SK-N-SH (cell line): ENCODE results near the gene KDM4C. TPM values are rescaled to one million over a fixed set of nuclear protein-coding genes. Genes with fewer than 3 reads are reported as not detected.

Experiments used
- CTCF ChIA-PET: fragments of 300-600, 350-600 bp; formaldehyde crosslinking; extraction: SDS; loops from one replicate; lab custom pipeline; 2021; lab: Yijun Ruan, JAX
- POLR2A ChIA-PET: fragments of 350-600 bp; sonication (Branson Sonifier 250); formaldehyde crosslinking; extraction: SDS; loops from one replicate; lab custom pipeline; 2020; ENCODE audit warnings: antibody characterized with exemption, inconsistent platforms; lab: Yijun Ruan, JAX
- DNase-seq: peaks from one replicate; pipeline ENCODE4 v3.0.0; 2012
- H2AFZ ChIP-seq: fragments of 200-600 bp; sonication (generic); 2 replicates; pipeline ENCODE4 v1.8.1; 2016; ENCODE audit warnings: antibody characterized with exemption, mild to moderate bottlenecking, low read depth
- H3F3A ChIP-seq: fragments of 200-600 bp; sonication (generic); replicated peaks from 2 replicates; pipeline ENCODE3; 2016; ENCODE audit warnings: antibody characterized with exemption, mild to moderate bottlenecking; ENCODE audit not compliant: insufficient read depth
- H3K27ac ChIP-seq, 2 experiments: fragments of 200-500 bp in 1 of 2; fragments of 200-600 bp in 1 of 2; sonication (Bioruptor generic) in 1 of 2; sonication (generic), shearing (Covaris generic) in 1 of 2; 2 replicates each; pipeline versions ENCODE4 v1.5.1 to v1.6.1; 2014 to 2016; ENCODE audit warnings: low read depth in 2 of 2, inconsistent platforms in 1 of 2, low read length in 1 of 2, mild to moderate bottlenecking in 1 of 2, mixed read lengths in 1 of 2
- H3K27me3 ChIP-seq: fragments of 200-600 bp; sonication (generic), shearing (Covaris generic); 2 replicates; pipeline ENCODE4 v1.6.1; 2016; ENCODE audit warnings: mixed run types; ENCODE audit not compliant: insufficient read depth
- H3K36me3 ChIP-seq, 2 experiments: fragments of 200-500 bp in 1 of 2; fragments of 200-600 bp in 1 of 2; sonication (Bioruptor generic) in 1 of 2; sonication (generic) in 1 of 2; replicated peaks in 1 of 2; 2 replicates each; pipeline versions ENCODE3 to v1.5.1; 2014 to 2016; ENCODE audit warnings: low read length in 1 of 2, mild to moderate bottlenecking in 1 of 2; ENCODE audit not compliant: insufficient read depth in 2 of 2, control insufficient read depth in 1 of 2
- H3K4me1 ChIP-seq, 2 experiments: fragments of 200-500 bp in 1 of 2; fragments of 200-600 bp in 1 of 2; sonication (Bioruptor generic) in 1 of 2; sonication (generic), shearing (Covaris generic) in 1 of 2; 2 replicates each; pipeline versions ENCODE4 v1.5.1 to v1.6.1; 2014 to 2016; ENCODE audit warnings: low read depth in 1 of 2, low read length in 1 of 2, mixed run types in 1 of 2; ENCODE audit not compliant: insufficient read depth in 2 of 2, control insufficient read depth in 1 of 2
- H3K4me2 ChIP-seq: fragments of 200-600 bp; sonication (generic), shearing (Covaris generic); 2 replicates; pipeline ENCODE4 v1.6.1; 2017; ENCODE audit warnings: mixed run types
- H3K4me3 ChIP-seq, 2 experiments: fragments of 200-500 bp in 1 of 2; fragments of 200-600 bp in 1 of 2; sonication (Bioruptor generic) in 1 of 2; sonication (generic), shearing (Covaris generic) in 1 of 2; 2 replicates each; pipeline versions ENCODE4 v1.5.1 to v1.8.1; 2014 to 2016; ENCODE audit warnings: low read depth in 2 of 2, inconsistent platforms in 1 of 2, low read length in 1 of 2, mild to moderate bottlenecking in 1 of 2, mixed read lengths in 1 of 2, moderate library complexity in 1 of 2
- H3K79me2 ChIP-seq: fragments of 200-600 bp; sonication (generic); 2 replicates; pipeline ENCODE4 v1.8.1; 2017; ENCODE audit warnings: mild to moderate bottlenecking; ENCODE audit not compliant: insufficient read depth
- H3K9ac ChIP-seq: fragments of 200-600 bp; sonication (generic); 2 replicates; pipeline ENCODE4 v1.6.1; 2017; ENCODE audit warnings: mixed run types
- H3K9me2 ChIP-seq: fragments of 200-600 bp; sonication (generic); 2 replicates; pipeline ENCODE4 v1.6.1; 2017; ENCODE audit warnings: mixed run types
- H3K9me3 ChIP-seq: fragments of 200-600 bp; sonication (generic); 2 replicates; pipeline ENCODE4 v1.6.1; 2017; ENCODE audit warnings: mixed run types, mild to moderate bottlenecking, moderate library complexity
- H4K20me1 ChIP-seq: fragments of 200-600 bp; sonication (generic); 2 replicates; pipeline ENCODE4 v1.6.1; 2017; ENCODE audit warnings: mild to moderate bottlenecking, mixed run types; ENCODE audit not compliant: insufficient read depth
- CHD2 ChIP-seq: fragments of 150-350 bp; IDR thresholded peaks from 2 replicates; pipeline ENCODE4 v1.6.1; 2018; ENCODE audit warnings: low read length; ENCODE audit not compliant: partially characterized antibody
- ELF1 ChIP-seq: IDR thresholded peaks from 2 replicates; pipeline ENCODE4 v1.4.0; 2012
- EP300 ChIP-seq, 2 experiments: IDR thresholded peaks; 2 replicates each; pipeline versions ENCODE4 v1.4.0 to v1.6.1; 2012; ENCODE audit warnings: borderline replicate concordance in 1 of 2, low read depth in 1 of 2, low read length in 1 of 2
- EZH2phosphoT487 ChIP-seq: fragments of 200-600 bp; sonication (generic); IDR thresholded peaks from 2 replicates; pipeline ENCODE4 v1.6.1; 2017; ENCODE audit warnings: low read depth, mixed run types, mild to moderate bottlenecking, antibody characterized with exemption, moderate library complexity, borderline replicate concordance
- FOXM1 ChIP-seq: IDR thresholded peaks from 2 replicates; pipeline ENCODE4 v1.4.0; 2012; ENCODE audit warnings: low read depth, mild to moderate bottlenecking
- GABPA ChIP-seq: IDR thresholded peaks from 2 replicates; pipeline ENCODE4 v1.4.0; 2012; ENCODE audit warnings: low read depth, mild to moderate bottlenecking
- MXI1 ChIP-seq: IDR thresholded peaks from 2 replicates; pipeline ENCODE4 v1.6.1; 2012; ENCODE audit warnings: mild to moderate bottlenecking, low read depth, low read length, improper control_type of control experiment
- NFIC ChIP-seq: IDR thresholded peaks from 2 replicates; pipeline ENCODE4 v1.4.0; 2012; ENCODE audit warnings: borderline replicate concordance
- RAD21 ChIP-seq: IDR thresholded peaks from 2 replicates; pipeline ENCODE4 v1.6.1; 2012; ENCODE audit warnings: mild to moderate bottlenecking, low read length
- RCOR1 ChIP-seq: fragments of 150-350 bp; IDR thresholded peaks from 2 replicates; pipeline ENCODE4 v1.6.1; 2017; ENCODE audit warnings: antibody characterized with exemption, low read length
- RFX5 ChIP-seq: IDR thresholded peaks from 2 replicates; pipeline ENCODE4 v1.6.1; 2012; ENCODE audit warnings: mild to moderate bottlenecking, improper control_type of control experiment, low read length
- SMC3 ChIP-seq: IDR thresholded peaks from 2 replicates; pipeline ENCODE4 v1.6.1; 2012; ENCODE audit warnings: low read depth, low read length, improper control_type of control experiment
- TAF1 ChIP-seq: IDR thresholded peaks from 2 replicates; pipeline ENCODE4 v1.6.1; 2012; ENCODE audit warnings: low read depth, mild to moderate bottlenecking, low read length, moderate library complexity, borderline replicate concordance
- TEAD4 ChIP-seq: IDR thresholded peaks from 2 replicates; pipeline ENCODE4 v1.4.0; 2012; ENCODE audit warnings: mild to moderate bottlenecking, borderline replicate concordance; ENCODE audit not compliant: insufficient read depth
- YY1 ChIP-seq: IDR thresholded peaks from 2 replicates; pipeline ENCODE4 v1.4.0; 2012; ENCODE audit warnings: low read depth, mild to moderate bottlenecking
- WGBS: methylation state at CpG from one replicate; pipeline ENCODE4 v1.1.6; 2017; ENCODE audit warnings: low lambda C conversion rate; 5-methylcytosine and 5-hydroxymethylcytosine counted together
- polyA plus RNA-seq, 3 experiments: library from polyadenylated mRNA; depleted of rRNA; stranded (reverse); fragments of >200 nt; gene quantifications; 2 replicates each; pipeline ENCODE4 v1.2.3, GENCODE V29; 2012
- TF ChIP-seq, protein P1 (sequence below): IDR thresholded peaks from 2 replicates; pipeline ENCODE4 v1.4.0; 2012; ENCODE audit warnings: low read depth, borderline replicate concordance
- TF ChIP-seq, protein P2 (sequence below): IDR thresholded peaks from 2 replicates; pipeline ENCODE4 v1.4.0; 2012; ENCODE audit warnings: low read depth

KDM4C gene
- polyA plus RNA-seq, 1 of the 3 experiments (the other 2 are of a cell fraction), result 9.4 TPM

DNA sequence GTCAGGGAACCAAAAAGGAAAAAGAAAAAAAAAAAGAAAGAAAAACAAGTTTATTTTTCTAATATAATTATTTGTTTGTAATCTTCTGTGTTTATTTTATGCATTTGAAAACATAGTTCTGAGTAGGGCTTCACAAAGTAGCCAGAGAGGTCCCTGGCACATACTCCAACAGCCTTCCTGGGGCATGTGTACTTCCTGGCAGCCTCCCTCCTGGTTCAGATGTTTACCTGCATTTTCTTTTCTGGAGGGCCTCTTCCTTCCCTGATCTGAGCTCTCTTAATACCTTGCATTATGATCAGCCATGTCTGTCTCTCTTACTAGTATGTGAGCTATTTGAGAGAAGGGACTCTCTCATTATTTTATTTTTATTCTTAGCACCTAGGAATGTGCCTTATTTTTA is 361.8 kb downstream of the KDM4C start:
- Histone ChIP-seq H3K9me3 (no peaks in the 10 kb centered on the region), H3K4me1 (no peaks in the 10 kb centered on the region), H3K4me2 (no peak overlapping the region), H3K27ac (no peak overlapping the region), H3K27me3 (no peaks in the 10 kb centered on the region), H3K9ac (no peak overlapping the region), H4K20me1 (no peaks in the 10 kb centered on the region), H3K36me3 (no peaks in the 10 kb centered on the region), H3F3A (no peaks in the 10 kb centered on the region), H3K9me2 (no peaks in the 10 kb centered on the region), H3K79me2 (no peaks in the 10 kb centered on the region), H3K4me3 (no peak overlapping the region), H2AFZ (no peak overlapping the region)
- POLR2A ChIA-PET, result no interaction called here
- TF ChIP-seq, protein P1, sequence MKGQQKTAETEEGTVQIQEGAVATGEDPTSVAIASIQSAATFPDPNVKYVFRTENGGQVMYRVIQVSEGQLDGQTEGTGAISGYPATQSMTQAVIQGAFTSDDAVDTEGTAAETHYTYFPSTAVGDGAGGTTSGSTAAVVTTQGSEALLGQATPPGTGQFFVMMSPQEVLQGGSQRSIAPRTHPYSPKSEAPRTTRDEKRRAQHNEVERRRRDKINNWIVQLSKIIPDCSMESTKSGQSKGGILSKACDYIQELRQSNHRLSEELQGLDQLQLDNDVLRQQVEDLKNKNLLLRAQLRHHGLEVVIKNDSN, result no peak
- TF ChIP-seq RAD21, result no peak
- CTCF ChIA-PET, result interaction anchor here (1.0 kb wide), 1 partner anchor 12 kb away, joined by 4 read pairs; no protein-coding TSS in a partner anchor
- no peak for DNase-seq

DNA sequence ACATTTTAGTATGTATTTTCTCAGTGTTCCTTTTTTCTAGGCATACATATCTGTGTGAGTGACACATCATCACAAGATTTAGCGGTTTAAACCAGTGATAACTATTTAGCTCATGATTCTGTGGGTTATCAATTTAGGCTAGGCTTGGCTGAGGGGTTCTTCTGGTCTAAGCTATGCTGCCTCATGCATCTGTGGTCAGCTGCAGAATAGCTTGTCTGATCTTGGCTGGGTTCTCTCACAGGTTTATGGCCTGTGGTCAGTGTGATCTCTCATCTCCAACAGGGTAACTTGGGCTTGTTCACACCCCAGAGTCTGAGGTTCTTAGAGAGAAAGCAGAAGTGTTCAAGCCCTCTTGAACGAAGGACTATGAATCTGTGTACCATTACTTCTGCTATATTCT is 363.3 kb downstream of the KDM4C start:
- no peaks in the 10 kb centered on the region for H3K27me3 ChIP-seq
- no peak overlapping the region for H3K9ac ChIP-seq
- H4K20me1 ChIP-seq, result no peaks in the 10 kb centered on the region
- no peak for DNase-seq
- no peaks in the 10 kb centered on the region; a peak in 1 of 4 replicates for H3K4me1 ChIP-seq
- H3K9me2 ChIP-seq, result no peaks in the 10 kb centered on the region
- no peaks in the 10 kb centered on the region for H3K79me2 ChIP-seq
- no peaks in the 10 kb centered on the region for H3F3A ChIP-seq
- H3K36me3 ChIP-seq, result no peaks in the 10 kb centered on the region
- H2AFZ ChIP-seq, result no peak overlapping the region
- no peak overlapping the region for H3K27ac ChIP-seq
- no peaks in the 10 kb centered on the region for H3K9me3 ChIP-seq
- no peak overlapping the region for H3K4me3 ChIP-seq
- ChIA-PET CTCF (no interaction called here), POLR2A (no interaction called here)
- TF ChIP-seq MXI1, result no peak
- no peak for TF ChIP-seq GABPA
- no peak for TF ChIP-seq CHD2
- TF ChIP-seq NFIC, result no peak
- TF ChIP-seq, protein P2, sequence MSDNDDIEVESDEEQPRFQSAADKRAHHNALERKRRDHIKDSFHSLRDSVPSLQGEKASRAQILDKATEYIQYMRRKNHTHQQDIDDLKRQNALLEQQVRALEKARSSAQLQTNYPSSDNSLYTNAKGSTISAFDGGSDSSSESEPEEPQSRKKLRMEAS, result no peak
- WGBS, result 96% methylated on average over 2 of the region's 2 CpGs
- no peak overlapping the region for H3K4me2 ChIP-seq

DNA sequence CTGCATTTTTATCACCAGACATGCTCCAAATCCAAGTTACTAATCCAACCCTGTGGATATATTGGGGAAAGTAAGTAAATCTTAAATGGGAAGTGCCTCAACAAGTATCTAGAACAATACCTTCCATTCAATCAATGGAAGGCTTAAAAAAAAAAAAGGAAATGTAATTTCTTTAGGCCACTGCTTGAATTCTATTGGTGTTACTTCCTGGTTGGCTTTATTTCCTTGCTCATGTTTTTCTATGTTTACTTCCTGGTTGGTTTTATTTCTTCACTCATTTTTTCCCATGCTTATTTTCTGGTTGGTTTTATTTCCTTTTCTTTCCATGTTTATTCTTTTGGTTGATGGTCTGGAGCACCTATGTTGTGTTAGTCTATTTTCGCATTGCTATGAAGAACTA is 363.9 kb downstream of the KDM4C start:
- TF ChIP-seq TAF1, result no peak
- TF ChIP-seq, protein P1, result no peak
- no peak for TF ChIP-seq TEAD4
- TF ChIP-seq YY1, result no peak
- TF ChIP-seq ELF1, result no peak
- no peak for TF ChIP-seq FOXM1
- no peak for TF ChIP-seq EZH2phosphoT487
- no peak for TF ChIP-seq EP300 (IDR thresholded peaks at IDR 0.05; ENCODE audit: borderline replicate concordance in 1 of 2, low read depth in 1 of 2, low read length in 1 of 2)
- no peak for TF ChIP-seq RCOR1
- TF ChIP-seq RFX5, result no peak
- TF ChIP-seq SMC3, result no peak
- H3K4me3 ChIP-seq, result no peak overlapping the region
- 97% methylated on average over 1 of the region's 1 CpG for WGBS
- H4K20me1 ChIP-seq, result no peaks in the 10 kb centered on the region
- no peaks in the 10 kb centered on the region for H3K79me2 ChIP-seq
- no peak overlapping the region for H2AFZ ChIP-seq
- no peak overlapping the region for H3K4me2 ChIP-seq
- H3K27ac ChIP-seq, result no peak overlapping the region
- H3F3A ChIP-seq, result no peaks in the 10 kb centered on the region
- no peaks in the 10 kb centered on the region for H3K9me3 ChIP-seq
- no peak for DNase-seq
- no peak overlapping the region for H3K9ac ChIP-seq
- ChIA-PET POLR2A (no interaction called here), CTCF (no interaction called here)
- no peaks in the 10 kb centered on the region for H3K27me3 ChIP-seq
- no peaks in the 10 kb centered on the region for H3K9me2 ChIP-seq
- H3K36me3 ChIP-seq, result peaks cover 0 to under 1% of the 10 kb centered on the region in 2 experiments
- no peaks in the 10 kb centered on the region; a peak in 1 of 4 replicates for H3K4me1 ChIP-seq
